HG02938 (cell line): ENCODE results near the gene GUSB.
"Not testable (repeated sequence)": the region's sequence is repeated elsewhere in the genome, so short reads cannot be mapped to it uniquely, and the experiment has no call there.

Experiments used
- ATAC-seq: cut with Tn5 transposase; IDR thresholded peaks from one replicate; pipeline ENCODE4 v1.9.1; 2021; ENCODE audit warnings: mild to moderate bottlenecking, moderate library complexity; ENCODE audit not compliant: unreplicated experiment

The GUSB gene

GRCh38 chr7:65981965-65982792 is at the start of gene GUSB:
TSS of gene GUSB (minus strand) at chr7:65982213. CDS start at chr7:65982183, 30 bp downstream.
- peak; percentile 56 for ATAC-seq

- ATAC-seq: not testable (repeated sequence)
These were observed 46.3 kb upstream of the GUSB start for GRCh38 chr7:66028342-66028741.

GRCh38 chr7:66016131-66016461 is 34.1 kb upstream of the GUSB start:
- ATAC-seq: no peak

- no peak for ATAC-seq
These were observed 33.6 kb upstream of the GUSB start for GRCh38 chr7:66015440-66016130.

GRCh38 chr7:66013938-66014337 is 31.9 kb upstream of the GUSB start:
- no peak for ATAC-seq

GRCh38 chr7:66007232-66007631 is 25.2 kb upstream of the GUSB start:
- ATAC-seq: no peak

GRCh38 chr7:66005115-66005671 is 23.2 kb upstream of the GUSB start:
- not testable (repeated sequence) for ATAC-seq

- not testable (repeated sequence) for ATAC-seq
These were observed 18.9 kb upstream of the GUSB start for GRCh38 chr7:66000823-66001417.

- ATAC-seq: not testable (repeated sequence)
These were observed 13.0 kb upstream of the GUSB start for GRCh38 chr7:65994984-65995383.

- ATAC-seq: no peak
These were observed 10.5 kb upstream of the GUSB start for GRCh38 chr7:65992526-65992925.

- not testable (repeated sequence) for ATAC-seq
These were observed 9.8 kb upstream of the GUSB start for GRCh38 chr7:65991829-65992228.

GRCh38 chr7:65989694-65990080 is 7.7 kb upstream of the GUSB start:
- ATAC-seq: no peak

GRCh38 chr7:65988503-65988902 is 6.5 kb upstream of the GUSB start:
- ATAC-seq: not testable (repeated sequence)

- no peak for ATAC-seq
These were observed 6.1 kb upstream of the GUSB start for GRCh38 chr7:65988084-65988483.

GRCh38 chr7:65983965-65984658 is 2.1 kb upstream of the GUSB start:
- ATAC-seq: no peak

- peak; percentile 83 for ATAC-seq
These were observed 1.3 kb downstream of the GUSB start for GRCh38 chr7:65980478-65981250.

- no peak for ATAC-seq
These were observed 2.2 kb downstream of the GUSB start for GRCh38 chr7:65979583-65980477.

- no peak for ATAC-seq
These were observed 3.0 kb downstream of the GUSB start for GRCh38 chr7:65978891-65979582.
